ENCODE results near the gene SNX25. TPM values are rescaled to one million over a fixed set of nuclear protein-coding genes. Genes with fewer than 3 reads are reported as not detected.

The SNX25 gene
- total RNA-seq, 1 donor from 2014 or later: 13.0 TPM

DNA sequence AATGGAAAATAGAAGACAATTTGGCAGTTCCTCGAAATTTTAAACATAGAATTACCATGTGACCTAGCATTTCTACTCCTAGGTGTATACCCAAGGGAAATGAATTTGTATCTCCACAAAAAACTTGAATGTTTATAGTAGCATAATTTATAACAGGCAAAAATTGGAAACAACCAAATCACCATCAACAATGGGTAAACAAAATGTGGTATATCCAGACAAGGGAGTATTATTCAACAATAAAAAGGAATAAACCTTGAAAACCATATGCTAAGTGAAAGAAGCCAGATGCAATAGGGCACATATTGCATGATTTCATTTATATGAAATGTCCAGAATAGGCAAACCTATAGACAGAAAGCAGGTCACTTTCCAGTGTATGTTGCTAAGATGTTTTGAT, 83.8 kb downstream of the SNX25 start:
- Histone ChIP-seq H3K36me3 (peaks cover 0 to 12% of the 10 kb centered on the region in 2 donors), H3K27me3 (no peaks in the 10 kb centered on the region)

DNA sequence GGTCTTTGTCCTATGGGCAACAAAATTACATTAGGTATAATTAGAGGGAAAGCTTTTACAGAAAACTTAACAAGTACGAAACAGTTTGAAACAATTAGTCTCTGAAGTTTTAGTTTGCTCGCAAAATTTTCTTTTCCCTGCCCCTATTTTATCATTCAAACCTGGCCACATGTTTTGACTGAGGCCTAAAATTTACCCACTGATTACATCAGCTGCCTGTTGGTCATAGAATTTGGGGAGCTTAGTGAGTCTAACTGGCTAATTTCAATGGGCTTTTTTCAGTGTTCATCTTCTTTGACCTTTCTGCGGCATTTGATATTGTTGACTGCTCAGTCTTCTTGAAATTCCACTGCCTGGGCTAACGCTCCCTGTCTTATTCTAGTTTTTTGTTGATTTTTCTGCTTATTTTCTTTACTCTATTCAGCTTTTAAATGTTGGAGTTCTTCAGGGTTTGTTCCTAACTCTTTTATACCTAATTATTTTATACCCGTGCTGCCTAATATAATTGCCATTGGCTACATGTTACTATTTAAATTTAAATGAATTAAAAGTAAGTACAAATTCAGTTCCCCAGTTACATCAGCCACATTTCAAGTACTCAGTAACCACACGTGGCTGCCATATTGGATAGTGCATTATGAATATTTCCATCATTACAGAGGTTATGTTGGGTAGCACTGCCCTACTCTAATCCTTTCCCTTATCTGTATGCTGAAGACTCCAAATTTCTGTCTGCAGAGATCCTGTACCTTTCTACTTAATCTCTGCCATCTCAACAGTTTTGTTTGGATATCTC, 87.5 kb downstream of the SNX25 start:
- H3K27ac ChIP-seq: no peak overlapping the region
- intact Hi-C loops (cut with DNase I): no loop called here
- H3K27me3 ChIP-seq: no peaks in the 10 kb centered on the region
- no peak for DNase-seq (ENCODE audit: extremely low spot score in 2 of 2)
- TF ChIP-seq POLR2A (IDR thresholded peaks at IDR 0.05) (no peak), POLR2AphosphoS5 (IDR thresholded peaks at IDR 0.05; ENCODE audit: insufficient read depth in 1 of 2, low read depth in 1 of 2) (no peak)
- TF ChIP-seq, protein P1, sequence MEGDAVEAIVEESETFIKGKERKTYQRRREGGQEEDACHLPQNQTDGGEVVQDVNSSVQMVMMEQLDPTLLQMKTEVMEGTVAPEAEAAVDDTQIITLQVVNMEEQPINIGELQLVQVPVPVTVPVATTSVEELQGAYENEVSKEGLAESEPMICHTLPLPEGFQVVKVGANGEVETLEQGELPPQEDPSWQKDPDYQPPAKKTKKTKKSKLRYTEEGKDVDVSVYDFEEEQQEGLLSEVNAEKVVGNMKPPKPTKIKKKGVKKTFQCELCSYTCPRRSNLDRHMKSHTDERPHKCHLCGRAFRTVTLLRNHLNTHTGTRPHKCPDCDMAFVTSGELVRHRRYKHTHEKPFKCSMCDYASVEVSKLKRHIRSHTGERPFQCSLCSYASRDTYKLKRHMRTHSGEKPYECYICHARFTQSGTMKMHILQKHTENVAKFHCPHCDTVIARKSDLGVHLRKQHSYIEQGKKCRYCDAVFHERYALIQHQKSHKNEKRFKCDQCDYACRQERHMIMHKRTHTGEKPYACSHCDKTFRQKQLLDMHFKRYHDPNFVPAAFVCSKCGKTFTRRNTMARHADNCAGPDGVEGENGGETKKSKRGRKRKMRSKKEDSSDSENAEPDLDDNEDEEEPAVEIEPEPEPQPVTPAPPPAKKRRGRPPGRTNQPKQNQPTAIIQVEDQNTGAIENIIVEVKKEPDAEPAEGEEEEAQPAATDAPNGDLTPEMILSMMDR (IDR thresholded peaks at IDR 0.05): no peak
- H3K4me1 ChIP-seq: no peaks in the 10 kb centered on the region
- no peaks in the 10 kb centered on the region for H3K9me3 ChIP-seq
- H3K36me3 ChIP-seq: peaks cover 0 to 12% of the 10 kb centered on the region in 2 donors
- no peak overlapping the region for H3K4me3 ChIP-seq

More for the DNA sequence above, 83.8 kb downstream of the SNX25 start:
- no peaks in the 10 kb centered on the region for H3K9me3 ChIP-seq
- H3K4me3 ChIP-seq: no peak overlapping the region
- no peak for TF ChIP-seq POLR2A (IDR thresholded peaks at IDR 0.05)
- no peak for TF ChIP-seq POLR2AphosphoS5 (IDR thresholded peaks at IDR 0.05; ENCODE audit: insufficient read depth in 1 of 2, low read depth in 1 of 2)
- TF ChIP-seq, protein P1 (IDR thresholded peaks at IDR 0.05): no peak
- intact Hi-C loops (cut with DNase I): no loop called here
- H3K27ac ChIP-seq: no peak overlapping the region
- no peaks in the 10 kb centered on the region for H3K4me1 ChIP-seq
- no peak for DNase-seq (ENCODE audit: extremely low spot score in 2 of 2)

DNA sequence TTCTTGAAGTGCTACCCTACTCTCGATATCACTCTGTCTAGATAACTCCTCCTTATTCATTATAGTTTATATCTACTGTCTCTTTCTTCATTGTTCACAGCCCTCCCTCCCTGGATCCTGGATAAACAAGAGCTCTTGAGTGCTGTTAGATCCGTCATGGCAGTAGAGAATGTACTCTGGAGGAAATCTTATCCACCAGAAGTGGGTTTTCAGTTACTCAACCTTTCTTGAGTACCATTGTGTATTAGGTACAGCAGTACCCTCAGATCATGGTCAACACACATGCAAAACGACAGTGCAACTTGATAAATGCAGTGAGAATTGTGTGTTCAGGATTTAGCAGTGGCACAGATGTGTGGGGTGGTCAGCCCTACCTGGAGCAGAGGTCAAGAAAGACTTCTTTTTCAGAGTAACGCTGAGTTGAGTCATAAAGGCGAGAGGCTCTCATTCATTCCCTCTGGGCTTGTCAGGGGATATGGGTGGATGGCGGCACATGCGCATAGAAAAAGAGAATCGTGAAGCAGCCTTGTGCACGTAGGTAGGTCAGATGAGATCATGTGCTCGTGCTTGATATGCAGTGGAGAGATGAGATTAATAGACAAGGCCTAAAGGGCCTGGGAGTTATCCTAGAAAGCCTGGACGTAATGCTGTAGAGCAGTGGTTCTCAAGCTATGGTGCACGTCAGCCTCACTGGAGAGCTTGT, 89.5 kb downstream of the SNX25 start:
- intact Hi-C loops (cut with DNase I): no loop called here
- TF ChIP-seq POLR2A (IDR thresholded peaks at IDR 0.05) (no peak), POLR2AphosphoS5 (IDR thresholded peaks at IDR 0.05; ENCODE audit: insufficient read depth in 1 of 2, low read depth in 1 of 2) (no peak)
- TF ChIP-seq, protein P1 (IDR thresholded peaks at IDR 0.05): no peak
- DNase-seq (ENCODE audit: extremely low spot score in 2 of 2): no peak
- no peak overlapping the region for H3K27ac ChIP-seq
- no peaks in the 10 kb centered on the region for H3K36me3 ChIP-seq
- H3K9me3 ChIP-seq: no peaks in the 10 kb centered on the region
- H3K4me1 ChIP-seq: no peaks in the 10 kb centered on the region
- H3K4me3 ChIP-seq: no peak overlapping the region
- no peaks in the 10 kb centered on the region for H3K27me3 ChIP-seq

DNA sequence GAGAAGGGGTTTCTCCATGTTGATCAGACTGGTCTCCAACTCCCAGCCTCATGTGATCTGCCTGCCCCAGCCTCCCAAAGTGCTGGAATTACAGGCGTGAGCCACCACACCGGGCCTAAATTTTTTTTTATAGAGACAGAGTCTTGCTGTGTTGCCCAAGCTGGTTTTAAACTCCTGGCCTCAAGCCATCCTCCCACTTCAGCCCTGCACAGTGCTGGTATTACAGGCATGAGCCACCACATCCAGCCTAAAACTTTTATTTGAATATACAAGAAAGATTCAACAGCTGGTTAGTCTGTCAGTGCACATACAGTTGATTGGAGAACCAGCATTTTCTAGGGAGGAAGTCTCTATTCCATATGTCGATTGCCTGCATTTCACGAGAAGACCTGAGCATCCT, 95.1 kb downstream of the SNX25 start:
- Histone ChIP-seq H3K27me3 (no peaks in the 10 kb centered on the region), H3K4me1 (no peaks in the 10 kb centered on the region), H3K4me3 (no peak overlapping the region), H3K27ac (no peak overlapping the region), H3K9me3 (no peaks in the 10 kb centered on the region), H3K36me3 (no peaks in the 10 kb centered on the region)
- TF ChIP-seq POLR2A (IDR thresholded peaks at IDR 0.05) (no peak), POLR2AphosphoS5 (IDR thresholded peaks at IDR 0.05; ENCODE audit: insufficient read depth in 1 of 2, low read depth in 1 of 2) (no peak)
- TF ChIP-seq, protein P1 (IDR thresholded peaks at IDR 0.05): no peak
- no peak for DNase-seq (ENCODE audit: extremely low spot score in 2 of 2)
- intact Hi-C loops (cut with DNase I): no loop called here

All from vagina (tissue), 2 donors.